D721Med (cell line): ENCODE measurements around the gene USP6.
"Not testable (repeated sequence)": the region's sequence is repeated elsewhere in the genome, so short reads cannot be mapped to it uniquely, and the experiment has no call there.

Source experiments
- DNase-seq: peaks from one replicate; pipeline ENCODE4 v3.0.0; 2011; ENCODE audit warnings: low spot score; ENCODE audit not compliant: insufficient read length
- FAIRE-seq: peaks from 2 replicates; lab custom pipeline; 2011; peaks lifted over from hg19 to GRCh38; lab: Jason Lieb, UNC
- TF ChIP-seq, protein P1 (sequence below): IDR thresholded peaks from 2 replicates; pipeline ENCODE4 v1.5.1; 2012; ENCODE audit warnings: mild to moderate bottlenecking, control low read depth; ENCODE audit not compliant: insufficient read depth; ENCODE audit errors: missing control alignments

Gene USP6

DNA sequence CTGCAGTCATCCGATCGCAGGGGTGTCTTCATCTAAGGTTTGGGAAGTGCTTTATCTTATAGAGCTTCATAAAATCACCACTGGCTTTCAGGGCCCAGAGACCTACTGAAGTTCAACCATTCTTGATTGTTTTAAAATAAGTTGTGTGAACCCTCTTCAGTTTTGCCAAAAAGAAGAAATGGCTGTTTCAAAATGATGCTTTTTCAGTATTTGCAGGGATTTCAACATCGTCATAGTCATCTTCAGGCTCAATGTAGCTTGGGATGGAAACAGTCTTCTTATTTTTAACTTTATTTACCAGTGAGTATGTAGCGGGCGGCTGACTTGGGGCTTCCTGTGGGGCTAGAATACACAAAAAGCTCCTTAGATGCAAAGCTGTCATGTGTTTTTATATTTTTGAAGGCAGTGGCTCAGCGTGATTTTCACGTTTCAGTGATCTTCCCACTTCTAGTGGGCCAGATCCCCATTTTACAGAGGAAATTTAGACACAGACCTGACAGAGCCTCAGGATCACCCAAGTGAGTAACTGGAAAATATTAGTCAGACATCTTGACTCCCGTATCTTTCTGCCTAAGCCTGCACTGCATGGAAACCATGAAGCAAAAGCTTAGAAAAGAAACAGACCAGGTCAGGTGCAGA, 94.9 kb downstream of the USP6 start:
- no peak for FAIRE-seq
- no peak for DNase-seq
- TF ChIP-seq, protein P1, sequence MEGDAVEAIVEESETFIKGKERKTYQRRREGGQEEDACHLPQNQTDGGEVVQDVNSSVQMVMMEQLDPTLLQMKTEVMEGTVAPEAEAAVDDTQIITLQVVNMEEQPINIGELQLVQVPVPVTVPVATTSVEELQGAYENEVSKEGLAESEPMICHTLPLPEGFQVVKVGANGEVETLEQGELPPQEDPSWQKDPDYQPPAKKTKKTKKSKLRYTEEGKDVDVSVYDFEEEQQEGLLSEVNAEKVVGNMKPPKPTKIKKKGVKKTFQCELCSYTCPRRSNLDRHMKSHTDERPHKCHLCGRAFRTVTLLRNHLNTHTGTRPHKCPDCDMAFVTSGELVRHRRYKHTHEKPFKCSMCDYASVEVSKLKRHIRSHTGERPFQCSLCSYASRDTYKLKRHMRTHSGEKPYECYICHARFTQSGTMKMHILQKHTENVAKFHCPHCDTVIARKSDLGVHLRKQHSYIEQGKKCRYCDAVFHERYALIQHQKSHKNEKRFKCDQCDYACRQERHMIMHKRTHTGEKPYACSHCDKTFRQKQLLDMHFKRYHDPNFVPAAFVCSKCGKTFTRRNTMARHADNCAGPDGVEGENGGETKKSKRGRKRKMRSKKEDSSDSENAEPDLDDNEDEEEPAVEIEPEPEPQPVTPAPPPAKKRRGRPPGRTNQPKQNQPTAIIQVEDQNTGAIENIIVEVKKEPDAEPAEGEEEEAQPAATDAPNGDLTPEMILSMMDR, result no peak

DNA sequence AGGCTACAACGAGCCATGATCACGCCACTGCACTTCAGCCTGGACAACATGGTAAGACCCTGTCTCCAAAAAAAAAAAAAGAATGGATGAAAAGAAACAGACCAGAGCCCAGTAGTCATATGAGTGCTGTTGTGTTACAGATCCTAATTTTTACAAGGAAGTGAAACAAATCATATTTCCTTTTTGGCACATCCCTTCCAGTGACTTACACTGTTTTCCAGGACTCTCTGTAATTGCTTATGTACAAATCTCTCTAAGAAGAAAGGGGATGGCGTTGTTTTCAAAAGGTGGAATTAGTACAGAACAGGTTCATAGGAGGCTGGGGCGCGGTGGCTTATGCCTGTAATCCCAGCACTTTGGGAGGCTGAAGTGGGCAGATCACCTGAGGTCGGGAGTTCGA, 95.6 kb downstream of the USP6 start:
- TF ChIP-seq, protein P1, result no peak
- FAIRE-seq (no peak), DNase-seq (no peak)

DNA sequence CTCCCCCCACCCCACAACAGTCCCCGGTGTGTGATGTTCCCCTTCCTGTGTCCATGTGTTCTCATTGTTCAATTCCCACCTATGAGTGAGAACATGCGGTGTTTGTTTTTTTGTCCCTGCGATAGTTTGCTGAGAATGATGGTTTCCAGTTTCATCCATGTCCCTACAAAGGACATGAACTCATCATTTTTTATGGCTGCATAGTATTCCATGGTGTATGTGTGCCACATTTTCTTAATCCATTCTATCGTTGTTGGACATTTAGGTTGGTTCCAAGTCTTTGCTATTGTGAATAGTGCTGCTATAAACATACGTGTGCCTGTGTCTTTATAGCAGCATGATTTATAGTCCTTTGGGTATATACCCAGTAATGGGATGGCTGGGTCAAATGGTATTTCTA, 101.7 kb downstream of the USP6 start:
- not testable (repeated sequence) for DNase-seq, FAIRE-seq

DNA sequence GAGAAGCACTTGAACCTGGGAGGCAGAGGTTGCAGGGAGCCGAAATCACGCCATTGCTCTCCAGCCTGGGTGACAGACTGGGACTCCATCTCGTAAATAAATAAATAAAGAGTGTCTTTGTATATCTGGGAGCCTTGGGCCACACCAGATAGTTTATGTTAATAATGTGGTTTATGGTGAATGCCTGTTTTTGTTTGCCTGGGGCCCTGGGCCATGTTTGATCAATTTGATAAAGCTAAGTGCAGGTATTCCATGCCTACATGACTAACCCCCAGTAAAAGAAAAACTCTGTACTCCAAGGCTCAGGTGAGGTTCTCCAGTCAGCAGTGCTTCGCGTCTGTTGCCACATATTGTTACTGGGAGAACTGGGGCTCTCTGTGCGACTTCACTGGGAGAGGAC, 103.7 kb downstream of the USP6 start:
- TF ChIP-seq, protein P1, result no peak
- DNase-seq, result no peak
- no peak for FAIRE-seq

DNA sequence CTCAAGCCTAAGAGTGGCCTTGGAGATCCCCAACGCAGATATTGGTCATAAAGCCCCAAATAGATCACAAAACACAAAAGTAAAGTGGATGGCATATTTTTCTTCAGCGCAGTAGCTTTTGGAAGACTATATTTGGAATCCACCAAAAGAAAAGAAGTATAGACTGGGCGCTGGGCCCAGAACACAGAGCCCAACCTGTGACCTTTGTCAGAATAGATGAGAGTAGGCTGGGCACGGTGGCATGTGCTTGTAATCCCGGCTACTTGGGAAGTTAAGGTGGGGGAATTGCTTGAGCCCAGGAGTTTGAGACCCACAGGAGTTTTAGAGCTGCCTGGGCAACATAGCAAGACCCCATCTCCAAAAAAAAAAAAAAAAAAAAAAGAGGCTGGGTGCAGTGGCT, 104.2 kb downstream of the USP6 start:
- DNase-seq, result no peak
- TF ChIP-seq, protein P1, result no peak
- no peak for FAIRE-seq

DNA sequence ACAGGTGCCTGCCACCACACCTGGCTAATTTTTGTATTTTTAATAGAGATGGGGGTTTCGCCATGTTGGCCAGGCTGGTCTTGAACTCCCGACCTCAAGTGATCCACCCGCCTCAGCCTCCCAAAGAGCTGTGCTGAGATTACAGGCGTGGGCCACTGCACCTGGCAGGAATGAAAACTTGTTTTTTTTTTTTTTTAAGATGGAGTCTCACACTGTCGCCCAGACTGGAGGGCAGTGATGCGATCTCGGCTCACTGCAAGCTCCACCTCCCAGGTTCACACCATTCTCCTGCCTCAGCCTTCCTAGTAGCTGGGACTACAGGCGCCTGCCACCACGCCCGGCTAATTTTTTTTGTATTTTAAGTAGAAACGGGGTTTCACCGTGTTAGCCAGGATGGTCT, 106.1 kb downstream of the USP6 start:
- FAIRE-seq, DNase-seq: not testable (repeated sequence)
